Fibroblast of pulmonary artery (primary cell): ENCODE data around the gene MAGI1.

Experiments used
- DNase-seq: peaks from one replicate; pipeline ENCODE4 v3.0.0-alpha.2; 2010; ENCODE audit warnings: low read depth
- H3K4me3 ChIP-seq: replicated peaks from 2 replicates; pipeline ENCODE4 v1.5.1; 2011; ENCODE audit warnings: low read depth, mild to moderate bottlenecking, control low read depth, low read length, moderate library complexity
- CTCF ChIP-seq: IDR thresholded peaks from 2 replicates; pipeline ENCODE4 v1.5.1; 2011; ENCODE audit warnings: mild to moderate bottlenecking, control low read depth, low read length, inconsistent platforms; ENCODE audit errors: missing control alignments

MAGI1 gene

GRCh38 chr3:65576966-65577365 lies 461.8 kb downstream of the MAGI1 start:
- H3K4me3 ChIP-seq, result no peak overlapping the region
- TF ChIP-seq CTCF, result no peak
- peak; percentile 31 for DNase-seq

DNA sequence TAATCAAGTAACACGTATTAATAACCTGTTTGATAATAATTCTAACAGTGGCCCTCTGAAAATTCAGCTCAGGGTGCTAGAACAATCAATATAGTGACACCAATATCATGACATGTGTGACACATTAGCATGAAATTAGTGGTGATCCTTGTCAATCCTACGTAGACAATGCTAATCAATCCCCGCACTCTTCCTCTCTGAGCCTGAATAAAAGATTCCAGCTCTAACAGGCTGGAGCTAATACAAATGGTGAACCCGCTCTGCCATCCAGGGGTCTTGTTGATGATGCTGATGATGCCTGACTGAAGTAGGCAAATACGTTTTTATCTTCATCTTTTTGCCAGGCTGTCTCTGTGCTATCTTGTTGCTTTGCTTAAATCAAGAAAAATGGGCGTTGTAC lies 462.5 kb downstream of the MAGI1 start:
- no peak overlapping the region for H3K4me3 ChIP-seq
- no peak for DNase-seq
- TF ChIP-seq CTCF, result no peak

GRCh38 chr3:65575376-65575840 lies 463.3 kb downstream of the MAGI1 start:
- no peak for TF ChIP-seq CTCF
- peak; percentile 75 for DNase-seq
- H3K4me3 ChIP-seq, result no peak overlapping the region

GRCh38 chr3:65573548-65574116 lies 465.1 kb downstream of the MAGI1 start:
- no peak for TF ChIP-seq CTCF
- no peak for DNase-seq
- no peak overlapping the region for H3K4me3 ChIP-seq

DNA sequence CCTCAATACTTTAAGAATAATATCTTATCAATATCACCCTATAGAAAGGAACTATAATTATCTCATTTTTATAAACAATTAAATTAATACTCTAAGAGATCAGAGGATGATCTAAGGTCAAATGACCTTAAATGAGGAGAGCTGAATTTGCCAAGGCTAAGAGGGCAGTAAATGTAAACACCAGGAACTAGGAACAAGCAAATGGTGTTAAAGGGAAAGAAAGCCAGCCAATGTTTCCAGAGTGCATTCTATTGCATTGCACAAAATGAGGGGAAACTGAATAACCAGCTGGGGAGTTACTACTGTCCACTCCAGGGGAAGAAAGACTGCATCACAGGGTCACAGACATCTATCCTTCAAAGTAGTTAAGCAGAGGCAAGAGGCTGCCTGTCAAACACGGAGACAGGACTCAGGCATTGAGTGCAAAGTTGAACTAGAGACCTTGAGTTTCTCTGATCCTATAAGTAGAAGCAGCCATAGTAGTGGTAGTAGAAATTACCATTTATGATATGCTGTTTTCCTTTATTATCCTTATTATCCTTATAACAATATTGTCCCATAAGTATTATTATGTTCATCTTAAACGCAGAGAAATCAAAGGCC lies 466.4 kb downstream of the MAGI1 start:
- H3K4me3 ChIP-seq, result no peak overlapping the region
- DNase-seq, result no peak
- TF ChIP-seq CTCF, result no peak

DNA sequence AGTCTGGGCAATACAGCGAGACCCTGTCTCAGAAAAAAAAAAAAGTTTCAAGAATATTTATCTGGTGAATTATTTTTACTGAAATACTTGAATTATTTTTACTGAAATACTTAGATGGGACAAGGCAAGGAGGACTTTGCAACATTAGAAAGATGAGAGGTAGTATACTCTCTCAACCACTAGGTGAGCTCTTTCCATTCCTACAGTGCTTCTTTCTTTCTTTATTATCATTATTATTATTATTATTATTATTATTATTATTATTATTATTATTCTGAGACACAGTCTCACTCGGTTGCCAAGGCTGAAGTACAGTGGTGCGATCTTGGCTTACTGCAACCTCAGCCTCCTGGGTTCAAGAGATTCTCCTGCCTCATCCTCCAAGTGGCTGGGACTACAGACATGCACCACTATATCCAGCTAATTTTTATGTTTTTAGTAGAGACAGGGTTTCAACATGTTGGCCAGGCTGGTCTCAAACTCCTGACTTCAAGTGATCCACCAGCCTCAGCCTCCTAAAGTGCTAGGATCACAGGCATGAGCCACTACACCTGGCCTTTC lies 468.8 kb downstream of the MAGI1 start:
- H3K4me3 ChIP-seq, result no peak overlapping the region
- TF ChIP-seq CTCF, result peak; percentile 27
- no peak for DNase-seq

GRCh38 chr3:65569129-65569528 lies 469.6 kb downstream of the MAGI1 start:
- no peak for TF ChIP-seq CTCF
- DNase-seq, result no peak
- H3K4me3 ChIP-seq, result no peak overlapping the region
